Hematopoietic multipotent progenitor cell treated with erythropoietin and hydrocortisone succinate and interleukin-3 and kit ligand, for 6 days (in vitro differentiated cells): ENCODE measurements around the gene FNBP1L.

Experiments
- DNase-seq: peaks from one replicate; pipeline ENCODE4 v3.0.0-alpha.2; 2015

FNBP1L gene

GRCh38 chr1:93575621-93576284 is 127.8 kb downstream of the FNBP1L start:
- DNase-seq: no peak

DNA sequence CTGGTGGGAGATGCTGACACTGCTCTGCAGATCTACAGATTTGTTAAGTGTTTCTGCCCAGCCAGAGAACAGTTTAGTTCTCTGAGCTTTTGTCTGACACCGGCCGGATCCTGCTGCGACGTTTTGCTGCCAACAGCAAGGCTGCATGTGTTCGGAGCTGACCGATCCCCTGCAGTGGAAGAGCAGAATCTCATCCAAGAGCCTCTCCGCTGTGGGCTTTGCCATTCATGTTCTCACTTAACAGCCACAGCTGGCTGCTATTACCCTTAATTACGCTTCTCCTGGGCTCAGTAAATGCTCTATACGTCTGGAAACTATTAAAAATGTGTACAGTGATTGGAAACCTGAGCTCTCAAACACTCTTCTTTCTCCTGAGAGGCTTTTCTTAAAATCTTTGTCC is 128.4 kb downstream of the FNBP1L start:
- no peak for DNase-seq

- DNase-seq: no peak
These were observed 128.8 kb downstream of the FNBP1L start for GRCh38 chr1:93576746-93577145.

- no peak for DNase-seq
These were observed 129.9 kb downstream of the FNBP1L start for GRCh38 chr1:93577536-93578432.

- no peak for DNase-seq
These were observed 130.5 kb downstream of the FNBP1L start for GRCh38 chr1:93578433-93578830.

DNA sequence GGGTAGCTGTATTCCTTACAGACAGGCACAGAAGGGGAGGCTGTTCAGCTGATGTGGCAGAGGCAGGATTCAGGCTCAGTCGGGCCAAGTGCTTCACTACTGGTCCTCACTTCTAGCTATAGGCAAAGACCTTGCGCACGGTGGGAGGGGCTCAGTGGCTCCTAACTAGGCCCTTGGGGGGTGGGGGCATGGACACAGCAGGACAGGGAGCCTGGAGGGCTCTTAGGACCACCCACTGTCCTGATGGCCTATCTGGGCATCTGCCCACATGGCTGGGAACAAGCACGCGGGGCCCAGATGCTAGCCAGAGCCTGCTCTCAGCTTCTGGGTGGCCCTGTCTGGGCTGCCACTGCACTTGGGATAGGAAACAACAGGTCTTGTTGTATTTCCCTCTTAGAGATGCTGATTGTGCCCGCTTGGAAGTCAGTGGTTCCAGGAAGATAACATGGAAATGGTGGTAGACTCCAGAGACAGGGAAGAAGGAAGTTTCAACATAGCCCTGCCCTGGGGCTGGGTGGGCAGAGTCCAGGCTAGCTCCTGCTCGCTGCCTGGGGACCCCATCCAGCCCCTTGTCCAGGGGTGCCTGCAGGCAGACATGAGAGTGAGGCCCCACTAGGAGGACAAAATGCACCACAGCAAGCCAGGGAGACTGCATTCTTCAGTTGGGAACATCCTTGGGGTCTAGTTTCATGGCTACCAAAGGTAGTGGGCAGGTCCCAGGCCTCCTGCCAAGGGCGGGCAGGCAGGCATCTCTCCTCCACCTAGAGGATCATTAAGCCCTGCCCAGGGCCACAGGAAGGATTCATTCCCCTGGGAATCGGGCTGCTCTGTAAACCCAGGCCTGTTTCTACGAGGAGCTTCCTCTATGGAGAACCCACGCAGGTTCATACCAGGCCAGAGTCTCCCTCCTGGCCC is 131.2 kb downstream of the FNBP1L start:
- no peak for DNase-seq

DNA sequence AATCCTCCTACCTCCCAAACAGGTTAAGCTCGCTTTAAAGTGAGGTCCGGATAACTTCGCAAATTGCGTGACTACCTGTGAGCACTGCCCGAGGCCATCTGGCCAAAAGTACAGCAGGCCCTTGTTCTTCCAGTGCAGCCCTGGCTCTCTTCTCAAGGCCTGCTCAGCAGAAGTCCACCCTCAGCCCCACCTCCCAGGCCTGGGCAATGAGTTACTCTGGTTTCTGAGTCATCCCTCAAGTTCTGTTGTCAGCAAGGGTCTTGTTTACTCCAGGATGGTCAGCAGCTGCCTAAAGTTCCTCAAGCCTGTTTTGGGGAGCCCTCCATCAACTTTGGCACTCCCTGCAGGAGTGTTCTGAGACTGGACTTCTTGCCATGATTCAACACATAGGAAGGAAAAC is 132.0 kb downstream of the FNBP1L start:
- DNase-seq: no peak

GRCh38 chr1:93581917-93582850 is 134.3 kb downstream of the FNBP1L start:
- DNase-seq: no peak

DNA sequence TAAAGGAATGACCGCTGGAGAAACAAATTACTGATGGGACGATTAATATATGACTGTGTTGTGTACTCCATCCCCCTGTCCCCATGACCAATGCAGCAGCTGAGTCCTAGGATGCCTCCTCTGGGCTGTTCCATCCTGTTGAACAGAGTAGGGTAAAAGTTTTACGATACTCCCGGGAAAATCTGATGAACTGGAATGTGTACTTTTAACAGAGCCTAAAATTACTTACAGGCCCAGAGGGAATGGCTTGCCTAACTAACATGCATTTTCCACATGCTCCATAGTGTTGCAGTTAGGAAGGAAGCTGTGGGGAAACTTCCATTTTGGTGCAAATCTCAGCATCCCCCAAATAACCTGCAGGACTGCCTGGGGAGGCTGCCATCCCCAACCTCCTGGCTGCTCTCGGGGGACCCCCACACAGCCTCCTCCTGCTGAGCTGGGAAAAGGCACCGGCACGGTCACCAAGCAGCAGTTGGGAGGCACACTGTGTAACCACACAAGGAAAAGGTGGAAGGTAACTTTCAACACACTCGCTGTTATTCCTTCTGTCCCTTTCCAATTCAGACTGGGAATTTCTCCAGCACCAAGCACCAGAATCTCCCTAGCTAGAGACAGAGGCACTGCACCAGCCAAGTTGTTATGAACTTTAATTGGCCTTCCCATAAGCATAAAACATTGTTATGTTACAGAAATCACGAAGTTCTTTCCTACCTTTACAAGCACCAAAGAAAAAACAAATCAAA is 136.5 kb downstream of the FNBP1L start:
- no peak for DNase-seq

GRCh38 chr1:93585059-93585966 is 137.4 kb downstream of the FNBP1L start:
- no peak for DNase-seq

- DNase-seq: no peak
These were observed 139.4 kb downstream of the FNBP1L start for GRCh38 chr1:93587354-93587753.

DNA sequence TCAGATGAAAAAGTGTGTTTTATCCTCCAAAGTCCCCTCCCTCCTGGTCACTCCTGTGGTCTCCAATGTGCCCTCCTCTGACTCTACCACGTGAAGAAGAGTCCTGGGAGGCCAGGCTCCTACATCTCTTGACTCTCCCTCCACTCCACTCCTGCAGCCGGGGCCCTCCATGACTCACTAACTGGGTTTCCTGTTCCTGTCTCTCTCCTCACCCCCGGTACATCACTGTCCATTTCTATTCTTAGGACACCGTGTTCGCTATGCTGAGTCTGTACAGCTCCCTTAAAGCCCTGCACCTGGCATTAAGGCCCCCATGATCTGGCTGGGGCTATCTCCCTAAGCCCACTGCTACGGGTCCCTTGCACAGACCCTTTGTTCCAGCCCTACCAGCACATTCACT is 140.3 kb downstream of the FNBP1L start:
- no peak for DNase-seq

DNA sequence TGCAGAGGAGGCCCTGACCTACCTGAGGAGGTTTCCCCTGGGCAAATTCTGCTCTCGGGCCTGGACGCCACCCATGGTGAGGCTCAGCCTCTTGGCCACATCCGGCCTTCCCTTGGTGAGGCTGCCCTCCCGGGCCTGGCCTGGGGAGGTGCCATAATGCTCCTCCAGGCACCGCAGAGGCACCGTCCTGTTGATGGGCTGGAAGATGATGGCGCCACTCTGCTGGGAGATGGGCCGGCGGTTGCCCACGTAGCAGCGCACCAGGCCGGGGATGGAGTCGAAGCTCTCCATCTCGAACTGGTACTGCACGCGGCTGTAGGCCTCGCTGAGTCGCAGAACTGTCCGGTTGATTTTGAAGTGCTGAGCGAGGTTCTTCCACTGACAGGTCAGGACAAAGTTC is 141.0 kb downstream of the FNBP1L start:
- no peak for DNase-seq

DNA sequence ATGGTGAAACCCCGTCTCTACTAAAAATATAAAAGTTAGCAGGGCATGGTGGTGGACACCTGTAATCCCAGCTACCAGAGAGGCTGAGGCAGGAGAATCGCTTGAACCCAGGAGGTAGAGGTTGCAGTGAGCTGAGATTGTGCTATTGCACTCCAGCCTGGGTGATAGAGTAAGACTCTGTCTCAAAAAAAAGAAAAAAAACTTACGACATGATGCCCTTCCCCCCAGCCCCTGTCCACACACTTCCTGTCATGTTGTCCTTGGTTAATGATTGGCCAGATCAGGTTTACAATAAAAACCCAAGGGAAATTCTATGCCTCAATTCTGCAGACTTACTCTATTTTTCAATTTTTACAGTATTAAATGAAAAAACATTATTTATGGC is 143.4 kb downstream of the FNBP1L start:
- peak; percentile 19 for DNase-seq

DNA sequence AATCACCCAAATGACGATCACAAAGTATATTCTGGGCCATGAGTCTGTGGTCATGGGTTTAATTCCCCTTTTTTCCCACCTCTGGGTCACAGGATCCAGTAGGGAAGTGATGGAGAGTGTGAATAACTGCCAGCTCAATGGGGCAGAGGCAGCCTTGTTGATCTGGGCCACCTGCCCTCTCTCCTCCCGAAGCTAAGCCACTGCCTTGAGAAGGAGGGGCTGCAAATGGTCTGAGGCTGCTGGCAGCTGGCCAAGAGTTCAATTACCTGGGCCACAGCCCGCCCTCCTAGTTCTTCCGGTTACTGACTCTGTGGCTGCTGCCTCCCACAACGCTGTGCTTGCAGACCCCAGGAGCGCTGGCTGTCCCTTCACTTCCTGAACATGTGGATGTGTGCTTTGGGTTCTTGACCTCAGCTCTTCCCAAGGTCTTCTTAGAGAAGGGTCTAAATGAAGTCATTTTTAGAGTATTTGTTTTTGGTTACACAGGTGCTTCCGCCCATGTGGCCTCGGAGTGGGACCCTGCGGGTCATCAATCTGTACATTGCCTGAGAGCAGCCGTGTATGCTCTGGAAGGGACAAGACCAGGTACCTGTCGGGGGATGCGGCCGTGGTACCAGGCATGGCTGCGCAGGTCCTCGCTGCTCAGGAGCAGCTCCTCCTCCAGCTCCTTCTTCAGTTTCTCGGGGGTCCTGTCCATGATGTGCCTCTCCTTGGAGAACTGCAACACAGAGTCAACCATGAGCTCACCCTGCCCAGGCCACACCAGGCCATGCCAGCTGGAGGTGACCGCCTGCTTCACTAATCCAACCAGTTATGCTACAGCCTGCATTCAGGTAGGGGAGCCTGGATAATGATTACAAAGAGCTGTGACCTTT is 144.0 kb downstream of the FNBP1L start:
- DNase-seq: peak; percentile 42

GRCh38 chr1:93592551-93592949 is 144.6 kb downstream of the FNBP1L start:
- DNase-seq: no peak

DNA sequence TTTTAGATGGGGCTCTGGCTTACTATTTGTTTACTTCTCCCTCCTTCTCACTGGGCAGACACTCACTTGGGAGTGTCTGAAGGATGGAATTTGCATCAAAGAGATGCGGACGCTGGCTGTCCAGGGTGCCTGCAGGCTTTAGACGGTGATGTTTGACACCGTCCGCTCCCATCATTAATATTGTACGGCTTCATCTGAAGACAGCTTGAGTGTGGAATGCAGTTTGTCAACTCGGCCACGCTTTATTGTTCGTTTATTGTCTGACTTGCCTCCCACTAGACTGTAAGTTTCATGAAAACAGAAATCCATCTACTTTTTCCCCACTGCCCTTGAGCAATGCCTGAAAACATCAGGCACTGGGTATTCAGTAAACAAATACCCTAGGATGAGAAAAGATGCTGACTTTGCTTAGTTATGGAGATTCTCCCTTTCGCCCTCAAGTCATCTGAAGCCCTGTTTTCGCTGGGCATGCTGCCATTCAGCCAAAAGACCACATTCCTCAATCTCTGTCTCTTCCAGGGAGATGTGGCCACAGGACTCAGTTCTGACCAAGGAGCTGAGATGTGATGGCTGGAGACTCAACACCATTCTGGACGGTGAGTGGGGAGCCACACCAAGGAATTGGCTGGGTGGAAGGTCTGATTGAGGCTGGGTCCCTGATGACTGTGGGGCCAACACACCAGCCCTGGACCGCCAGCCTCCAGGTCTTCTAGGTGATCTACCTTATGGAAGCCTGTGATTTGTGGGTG is 146.1 kb downstream of the FNBP1L start:
- DNase-seq: no peak

- DNase-seq: no peak
These were observed 146.6 kb downstream of the FNBP1L start for GRCh38 chr1:93594603-93594880.

- no peak for DNase-seq
These were observed 147.3 kb downstream of the FNBP1L start for GRCh38 chr1:93595266-93595665.
